Measurements from ENCODE around the gene MEGF9. TPM values are rescaled to one million over a fixed set of nuclear protein-coding genes. Genes with fewer than 3 reads are reported as not detected.

Gene MEGF9
- total RNA-seq, 1 donor from 2014 or later: 10.0 TPM

DNA sequence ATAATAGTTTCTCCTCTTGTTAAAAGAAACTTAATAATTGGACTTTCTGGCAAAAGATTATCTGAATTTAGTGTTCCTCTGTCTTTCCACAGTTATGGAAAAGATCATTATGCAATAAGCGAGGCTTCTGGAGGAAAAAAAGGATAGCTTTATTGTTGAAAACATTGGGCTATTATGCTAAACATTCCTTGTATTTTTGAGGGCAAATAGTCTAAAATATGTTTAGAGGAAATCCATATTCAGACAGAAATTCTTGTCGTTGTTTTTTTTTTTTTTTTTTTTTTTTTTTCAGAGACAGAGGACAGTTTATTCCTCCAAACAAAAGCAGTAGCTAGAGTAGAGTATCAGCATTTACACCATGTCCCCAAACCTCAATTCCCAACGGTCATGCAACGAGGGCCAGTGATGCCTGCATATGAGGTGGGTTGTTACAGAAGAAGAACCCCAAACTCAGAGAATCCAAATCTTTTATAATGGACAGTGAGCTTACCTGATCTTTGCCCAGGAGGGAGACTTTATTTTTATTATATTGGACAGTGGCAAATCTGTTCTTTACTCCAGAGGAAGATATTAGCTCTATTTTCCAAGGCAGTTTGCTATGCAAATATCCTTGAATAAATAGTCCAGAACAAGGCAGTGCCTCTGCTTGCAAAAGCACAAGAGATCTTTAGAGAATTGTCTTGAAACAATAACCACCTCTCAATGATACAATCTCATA, 85.9 kb downstream of the MEGF9 start:
- DNase-seq (ENCODE audit: low read depth): no peak
- Histone ChIP-seq H3K36me3 (ENCODE audit: control insufficient read depth, insufficient read depth, low read length) (no peaks in the 10 kb centered on the region), H3K4me3 (ENCODE audit: low read depth, low read length) (no peak overlapping the region), H3K27me3 (ENCODE audit: control insufficient read depth, insufficient read depth, low read length) (no peaks in the 10 kb centered on the region)
- TF ChIP-seq CTCF (IDR thresholded peaks at IDR 0.05; ENCODE audit: insufficient read depth, low read length, poor library complexity, severe bottlenecking): no peak

- no peak for TF ChIP-seq CTCF (IDR thresholded peaks at IDR 0.05; ENCODE audit: insufficient read depth, low read length, poor library complexity, severe bottlenecking)
Observed at GRCh38 chr9:120627073-120627472, 87.2 kb downstream of the MEGF9 start.

DNA sequence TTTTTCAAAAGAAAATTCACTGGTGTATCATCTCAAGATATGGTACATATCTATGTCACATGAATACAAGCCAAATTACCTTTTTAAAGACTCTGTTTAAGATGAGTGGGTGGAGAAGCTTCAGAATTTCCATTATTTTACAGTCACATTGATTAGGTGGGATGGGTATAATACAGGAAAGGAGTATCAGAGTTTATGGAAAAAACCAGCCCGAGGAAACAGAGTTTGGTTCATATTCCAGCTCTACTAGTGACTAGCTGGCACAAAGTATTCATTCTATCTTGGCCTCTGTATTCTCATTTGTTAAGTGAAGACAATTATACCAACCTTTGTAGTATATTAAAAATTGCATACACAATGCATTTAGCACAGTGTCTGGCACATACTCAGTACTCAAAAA, 87.8 kb downstream of the MEGF9 start:
- no peak for DNase-seq (ENCODE audit: low read depth)
- no peaks in the 10 kb centered on the region for H3K36me3 ChIP-seq (ENCODE audit: control insufficient read depth, insufficient read depth, low read length)
- no peak for TF ChIP-seq CTCF (IDR thresholded peaks at IDR 0.05; ENCODE audit: insufficient read depth, low read length, poor library complexity, severe bottlenecking)
- no peak overlapping the region for H3K4me3 ChIP-seq (ENCODE audit: low read depth, low read length)
- no peaks in the 10 kb centered on the region for H3K27me3 ChIP-seq (ENCODE audit: control insufficient read depth, insufficient read depth, low read length)

More at GRCh38 chr9:120627073-120627472, 87.2 kb downstream of the MEGF9 start:
- no peak overlapping the region for H3K4me3 ChIP-seq (ENCODE audit: low read depth, low read length)
- H3K27me3 ChIP-seq (ENCODE audit: control insufficient read depth, insufficient read depth, low read length): no peaks in the 10 kb centered on the region
- H3K36me3 ChIP-seq (ENCODE audit: control insufficient read depth, insufficient read depth, low read length): no peaks in the 10 kb centered on the region
- DNase-seq (ENCODE audit: low read depth): no peak

DNA sequence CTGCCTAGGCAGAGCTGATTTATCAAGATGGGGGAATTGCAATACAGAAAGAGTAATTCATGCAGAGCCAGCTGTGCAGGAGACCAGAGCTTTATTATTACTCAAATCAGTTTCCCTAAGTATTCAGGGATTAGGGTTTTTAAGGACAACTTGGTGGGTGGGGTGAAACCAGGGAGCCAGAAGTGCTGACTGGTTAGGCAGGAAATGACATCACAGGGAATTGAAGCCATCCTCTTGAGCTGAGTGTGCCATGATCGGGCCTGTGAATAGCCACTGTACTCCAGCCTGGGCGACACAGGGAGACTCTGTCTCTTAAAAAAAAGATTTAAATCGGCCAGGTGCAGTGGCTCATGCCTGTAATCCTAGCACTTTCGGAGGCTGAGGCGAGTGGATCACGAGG, 89.0 kb downstream of the MEGF9 start:
- TF ChIP-seq CTCF (IDR thresholded peaks at IDR 0.05; ENCODE audit: insufficient read depth, low read length, poor library complexity, severe bottlenecking): no peak
- no peak for DNase-seq (ENCODE audit: low read depth)
- H3K4me3 ChIP-seq (ENCODE audit: low read depth, low read length): no peak overlapping the region
- no peaks in the 10 kb centered on the region for H3K27me3 ChIP-seq (ENCODE audit: control insufficient read depth, insufficient read depth, low read length)
- H3K36me3 ChIP-seq (ENCODE audit: control insufficient read depth, insufficient read depth, low read length): no peaks in the 10 kb centered on the region

GRCh38 chr9:120622790-120623189, 91.5 kb downstream of the MEGF9 start:
- DNase-seq (ENCODE audit: low read depth): no peak
- Histone ChIP-seq H3K27me3 (ENCODE audit: control insufficient read depth, insufficient read depth, low read length) (no peaks in the 10 kb centered on the region), H3K36me3 (ENCODE audit: control insufficient read depth, insufficient read depth, low read length) (no peaks in the 10 kb centered on the region), H3K4me3 (ENCODE audit: low read depth, low read length) (no peak overlapping the region)
- no peak for TF ChIP-seq CTCF (IDR thresholded peaks at IDR 0.05; ENCODE audit: insufficient read depth, low read length, poor library complexity, severe bottlenecking)

GRCh38 chr9:120621941-120622340, 92.3 kb downstream of the MEGF9 start:
- no peak for DNase-seq (ENCODE audit: low read depth)
- H3K4me3 ChIP-seq (ENCODE audit: low read depth, low read length): no peak overlapping the region
- TF ChIP-seq CTCF (IDR thresholded peaks at IDR 0.05; ENCODE audit: insufficient read depth, low read length, poor library complexity, severe bottlenecking): no peak
- no peaks in the 10 kb centered on the region for H3K36me3 ChIP-seq (ENCODE audit: control insufficient read depth, insufficient read depth, low read length)
- no peaks in the 10 kb centered on the region for H3K27me3 ChIP-seq (ENCODE audit: control insufficient read depth, insufficient read depth, low read length)
